ENCODE data around the gene NDUFAF8.
"Not testable (repeated sequence)": the region's sequence is repeated elsewhere in the genome, so short reads cannot be mapped to it uniquely, and the experiment has no call there.

NDUFAF8 gene

DNA sequence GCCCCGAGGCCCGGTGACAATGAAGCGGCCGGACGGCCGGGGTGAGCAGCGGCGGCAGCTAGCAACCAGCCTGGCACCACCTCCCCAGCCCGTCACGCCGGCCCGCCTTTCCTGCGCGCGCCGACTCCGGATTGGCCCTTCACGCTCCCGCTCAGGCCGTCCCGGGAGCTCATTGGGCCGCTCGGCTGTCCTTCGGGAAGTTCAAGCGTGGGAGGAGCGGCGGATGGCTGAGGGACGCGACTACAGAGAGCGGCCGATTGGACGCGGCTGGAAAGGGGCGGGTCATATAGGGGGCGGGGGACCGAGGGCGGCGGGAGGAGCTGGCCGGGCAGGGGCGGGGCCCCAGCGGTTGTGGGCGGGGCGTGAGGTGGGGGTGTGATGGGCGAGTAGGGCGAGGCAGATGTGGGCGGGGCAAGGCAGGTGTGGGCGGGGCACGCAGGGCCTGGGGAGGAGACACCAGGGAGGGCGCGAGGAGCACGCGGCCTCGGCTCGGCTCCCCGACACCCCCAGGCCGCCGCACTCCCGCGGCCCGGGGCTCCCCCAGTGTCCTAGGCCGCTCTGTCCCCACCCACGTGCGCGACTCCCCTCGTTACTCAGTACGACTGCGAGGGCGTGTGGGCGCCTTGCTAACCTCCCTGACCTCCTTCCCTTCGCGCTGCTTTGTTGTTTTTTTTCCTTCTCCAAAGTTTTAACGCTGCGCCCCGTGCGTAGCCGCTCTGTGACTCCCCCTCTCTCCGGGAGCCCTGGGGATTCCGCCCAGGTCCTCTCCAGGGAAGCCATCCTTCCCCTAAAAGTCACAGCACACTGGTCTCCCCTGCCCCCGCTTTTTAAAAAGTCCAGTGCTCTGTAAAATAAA is 16.0 kb upstream of the NDUFAF8 start, which contains the start of gene CEP131:
CEP131 (minus strand) TSS at position 60 of the 856 bp plus-strand sequence. CDS start 2,909 bp downstream, outside the sequence.
- peak; percentile 100 for DNase-seq (ENCODE audit: low read depth in 3 of 3)

DNA sequence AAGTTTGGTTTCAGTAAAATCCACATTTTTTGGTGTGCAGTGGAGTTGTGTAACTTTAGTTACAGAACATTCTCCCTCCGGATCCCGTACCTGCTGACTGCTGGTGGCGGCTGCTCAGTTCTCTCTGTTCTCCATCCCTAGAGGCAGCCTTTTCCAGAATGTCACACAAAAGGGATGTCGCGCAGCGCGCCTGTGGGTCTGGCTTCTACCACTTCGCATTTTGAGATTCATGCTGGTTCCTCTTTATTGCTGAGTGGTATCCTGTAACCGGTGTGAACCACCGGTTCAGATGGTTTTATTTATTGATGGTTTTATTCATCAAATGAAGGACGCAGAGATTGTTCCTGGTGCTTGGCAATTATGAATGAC is 15.4 kb upstream of the NDUFAF8 start:
- DNase-seq (ENCODE audit: low read depth in 3 of 3), result no peak

DNA sequence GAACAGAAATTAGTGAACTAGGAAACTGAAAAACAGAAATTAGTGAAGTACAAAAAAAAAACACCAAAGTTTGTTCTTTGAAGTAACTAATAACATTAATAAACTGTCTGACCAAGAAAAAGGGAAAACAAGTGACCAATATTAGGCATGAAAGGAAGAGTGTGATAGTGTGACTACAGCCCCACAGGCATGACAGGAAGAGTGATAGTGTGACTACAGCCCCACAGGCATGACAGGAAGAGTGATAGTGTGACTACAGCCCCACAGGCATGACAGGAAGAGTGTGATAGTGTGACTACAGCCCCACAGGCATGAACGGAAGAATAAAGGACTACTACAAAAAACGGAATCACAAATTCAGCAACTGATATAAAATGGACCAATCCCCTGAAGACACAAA is 11.5 kb upstream of the NDUFAF8 start:
- not testable (repeated sequence) for DNase-seq (ENCODE audit: low read depth in 3 of 3)

DNA sequence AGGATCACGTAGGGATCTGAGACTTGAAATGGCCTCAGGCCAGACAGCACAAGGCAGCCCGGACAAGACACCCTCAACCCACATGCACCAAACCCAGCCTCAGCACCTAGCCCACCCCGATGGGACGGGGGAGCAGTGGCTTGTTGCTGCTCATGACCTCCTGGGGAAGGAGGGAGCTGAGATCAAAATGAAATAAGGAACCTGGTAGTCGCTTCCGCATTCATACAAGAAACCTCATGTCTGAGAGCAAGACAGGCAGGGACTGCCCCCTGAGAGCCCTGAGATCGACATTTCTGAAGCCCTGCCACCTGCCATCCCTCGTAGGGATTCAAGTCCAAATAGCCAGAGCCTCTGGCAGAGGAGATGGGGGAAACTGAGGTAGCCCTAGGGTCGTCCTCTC is 10.7 kb upstream of the NDUFAF8 start:
- DNase-seq (ENCODE audit: low read depth in 3 of 3), result no peak

DNA sequence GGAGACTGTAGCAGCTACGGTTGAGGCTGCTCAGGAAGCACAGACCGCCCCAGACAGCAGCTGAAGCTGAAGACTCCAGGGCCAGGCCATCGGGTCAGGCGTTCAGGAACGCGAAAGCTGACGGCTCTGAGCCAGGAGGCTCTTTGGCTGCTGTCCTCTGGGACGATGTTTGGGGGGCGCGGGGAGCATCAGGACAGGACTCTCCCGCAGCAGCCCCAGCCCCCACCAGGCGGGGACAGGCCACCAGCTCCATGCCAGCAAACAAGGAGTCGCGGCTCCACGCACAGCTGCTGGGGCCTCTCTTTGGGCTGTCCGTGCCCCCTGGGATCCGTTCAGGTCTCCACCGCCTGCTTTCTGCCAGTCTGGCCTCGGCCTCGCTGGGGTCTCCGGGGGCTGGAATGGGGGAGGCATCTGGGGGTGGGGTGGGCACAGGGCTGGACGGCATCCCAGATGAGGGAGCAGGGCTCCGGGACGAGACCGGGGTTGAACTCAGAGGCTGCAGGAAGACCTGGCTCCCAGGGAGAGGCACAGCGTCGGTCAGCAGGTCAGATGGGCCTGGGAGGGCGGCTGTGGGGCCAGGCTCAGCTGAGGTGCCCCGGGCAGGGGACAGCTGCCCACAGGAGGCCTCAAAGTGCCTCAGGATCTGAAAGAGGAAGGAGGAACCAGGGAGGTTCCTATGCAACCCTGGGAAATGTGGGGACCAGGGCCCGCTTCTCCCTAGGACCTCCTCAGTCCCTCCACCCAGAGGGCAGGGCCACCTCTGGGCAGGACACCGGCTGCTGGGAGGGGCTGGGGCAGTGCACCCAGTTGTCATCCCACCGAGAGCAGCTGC is 10.1 kb upstream of the NDUFAF8 start:
- no peak for DNase-seq (ENCODE audit: low read depth in 3 of 3)

DNA sequence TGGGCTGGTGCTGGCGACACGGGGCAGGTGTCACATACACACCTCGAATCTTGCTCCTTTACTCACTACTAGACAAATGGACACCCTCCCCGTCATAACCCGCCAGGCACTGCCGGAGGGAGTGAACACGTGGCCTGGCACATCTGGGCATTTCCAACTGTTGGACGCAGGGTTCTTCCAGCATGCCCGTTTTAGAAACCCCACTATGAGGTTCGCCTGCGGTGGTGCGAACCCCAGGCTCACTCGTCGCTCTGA is 9.5 kb upstream of the NDUFAF8 start:
- DNase-seq (ENCODE audit: low read depth in 3 of 3), result no peak

DNA sequence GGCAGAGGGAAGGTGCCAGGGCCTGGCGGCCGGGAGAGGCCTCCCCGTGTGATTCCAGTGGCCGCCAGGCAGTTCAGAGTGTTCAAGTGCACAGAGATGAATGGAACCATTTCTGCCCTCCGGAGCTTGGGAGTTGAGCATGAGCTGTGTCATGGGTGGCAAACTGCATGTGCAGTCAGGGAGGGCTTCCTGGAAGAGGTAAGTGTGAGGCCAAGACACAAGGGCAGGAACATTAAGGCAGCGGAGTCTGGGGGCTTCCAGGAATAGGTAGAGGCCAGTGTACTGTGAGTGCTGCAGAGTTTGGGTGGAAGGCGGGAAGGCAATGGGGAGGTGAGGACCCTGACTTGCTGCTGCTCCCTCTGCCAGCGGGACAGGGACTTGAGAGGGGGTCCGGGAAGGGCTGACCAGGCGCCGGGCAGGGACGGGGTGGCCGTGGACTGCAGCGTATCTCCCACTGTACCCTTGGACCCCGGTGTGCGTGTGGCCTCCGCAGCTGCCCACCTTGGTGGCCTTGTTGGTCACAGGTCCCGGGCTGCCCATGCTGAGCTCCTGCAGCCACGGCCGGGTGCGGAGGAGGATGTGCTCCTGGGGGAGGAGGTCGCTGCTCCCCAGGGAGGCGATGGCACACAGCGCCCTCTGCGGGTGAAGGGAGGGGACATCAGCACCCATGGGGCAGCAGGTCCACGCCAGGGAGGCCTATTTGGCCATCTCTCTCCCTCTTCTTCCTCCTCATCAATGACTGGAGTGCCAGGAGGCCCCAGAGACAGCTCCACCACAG is 8.9 kb upstream of the NDUFAF8 start:
- DNase-seq (ENCODE audit: low read depth in 3 of 3), result no peak

DNA sequence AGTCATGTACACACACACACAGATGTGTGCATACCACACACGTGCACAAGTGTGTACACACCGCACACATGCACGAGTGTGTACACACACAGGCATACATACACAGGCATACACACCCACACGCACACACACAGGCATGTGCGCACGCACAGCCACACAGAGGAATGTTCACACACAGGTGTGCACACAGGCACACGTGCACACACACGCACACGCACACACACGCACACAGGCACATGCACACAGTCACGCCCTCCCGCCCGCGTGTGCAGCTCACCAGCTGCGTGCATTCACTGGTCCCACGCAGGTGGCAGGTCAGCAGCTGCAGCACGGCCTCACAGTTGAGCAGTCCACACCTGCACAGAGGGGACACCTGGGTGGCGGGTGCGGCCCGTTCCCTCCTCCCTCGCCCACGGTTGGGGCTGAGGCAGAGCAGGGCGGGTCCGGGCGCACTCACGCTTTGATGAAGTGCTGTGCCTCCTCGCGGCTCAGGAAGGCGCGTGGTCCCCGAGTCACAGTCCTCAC is 7.9 kb upstream of the NDUFAF8 start:
- no peak for DNase-seq (ENCODE audit: low read depth in 3 of 3)

DNA sequence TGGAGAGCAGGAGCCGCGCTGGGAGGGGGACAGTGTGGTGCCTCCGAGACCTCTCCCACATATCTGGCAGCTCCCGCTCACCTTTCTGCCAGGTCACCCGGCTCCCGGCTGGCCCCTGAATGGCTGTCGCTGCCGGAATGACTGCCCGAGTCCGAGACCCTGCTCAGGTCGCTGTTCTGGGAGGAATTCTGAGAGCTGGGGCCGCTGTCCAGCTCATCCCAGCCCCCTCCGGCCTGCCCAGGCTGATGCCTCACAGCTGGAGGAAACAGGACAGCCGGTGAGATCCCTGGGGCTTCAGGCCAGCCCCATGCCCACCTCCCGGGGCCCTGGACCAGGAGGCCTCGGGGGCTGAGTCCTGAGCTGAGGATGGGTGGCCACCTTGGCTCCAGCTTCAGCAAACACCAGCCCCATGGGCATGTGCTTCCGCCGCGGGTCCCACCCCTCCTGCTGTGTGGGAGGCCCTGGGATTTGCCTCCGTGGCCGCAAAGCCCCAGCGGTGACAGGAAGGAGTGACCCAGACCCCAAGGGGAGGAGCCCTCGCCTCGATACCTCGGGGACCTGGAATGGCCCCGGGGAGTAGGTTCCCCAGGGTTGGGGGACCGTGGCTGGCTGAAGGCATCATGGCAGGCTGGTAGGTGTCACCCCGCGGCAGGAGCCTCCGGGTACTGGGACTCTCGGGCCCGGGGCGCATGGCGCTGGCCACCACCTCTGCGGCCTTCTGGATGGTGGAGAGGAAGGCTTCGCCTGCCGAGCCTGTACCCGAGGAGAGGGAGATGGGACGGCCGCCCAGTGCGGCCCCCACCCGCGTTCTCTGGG is 7.1 kb upstream of the NDUFAF8 start:
- no peak for DNase-seq (ENCODE audit: low read depth in 3 of 3)

DNA sequence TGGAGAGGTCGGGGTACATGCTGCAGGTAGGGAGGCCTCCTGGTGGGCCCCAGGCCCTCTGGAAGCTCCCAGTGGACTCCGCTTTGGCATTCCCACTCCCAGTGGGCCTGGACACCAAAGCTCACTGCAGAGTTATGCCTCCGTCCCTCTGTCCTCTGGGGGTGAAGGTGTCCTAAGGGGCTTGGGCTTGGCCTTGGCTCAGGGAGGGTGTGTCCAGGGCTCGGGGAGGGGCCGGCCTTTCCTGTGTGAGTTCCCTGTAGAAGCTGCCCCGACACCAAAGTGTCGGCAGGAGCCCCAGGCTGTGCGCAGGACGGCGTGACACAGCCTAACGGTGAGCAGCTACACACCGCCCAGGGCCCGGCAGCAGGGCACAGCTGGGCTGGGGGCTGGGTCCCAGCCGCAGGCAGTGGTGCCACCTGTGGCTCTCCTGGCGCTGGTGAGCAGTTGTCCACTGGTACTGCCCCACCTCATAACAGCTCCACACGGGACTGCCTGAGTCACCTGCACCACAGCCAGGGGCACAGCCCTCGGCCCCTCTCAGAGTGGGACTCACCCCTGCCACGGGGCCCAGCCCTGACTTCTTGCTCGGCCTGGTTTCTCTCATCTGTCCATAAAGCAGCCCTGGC is 6.4 kb upstream of the NDUFAF8 start:
- no peak for DNase-seq (ENCODE audit: low read depth in 3 of 3)

DNA sequence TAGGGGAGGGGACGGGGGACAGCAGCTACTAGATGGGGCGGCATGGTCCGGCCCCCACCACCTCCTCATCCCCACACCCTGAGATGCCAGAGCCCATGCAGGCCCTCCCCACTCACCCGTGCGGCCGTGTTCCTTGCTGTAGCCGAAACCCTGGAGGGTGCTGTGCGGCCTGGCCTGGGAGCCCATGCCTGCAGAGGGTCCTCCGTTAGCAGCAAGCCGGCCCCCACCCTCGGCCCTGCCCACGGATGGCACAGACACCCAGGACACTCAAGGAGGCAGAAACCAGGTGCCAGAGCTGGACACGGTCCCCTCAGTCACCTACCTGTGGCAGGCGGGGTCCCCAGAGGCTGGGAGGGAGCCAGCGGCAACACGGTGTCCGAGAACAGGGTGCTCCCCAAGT is 5.8 kb upstream of the NDUFAF8 start:
- no peak for DNase-seq (ENCODE audit: low read depth in 3 of 3)

DNA sequence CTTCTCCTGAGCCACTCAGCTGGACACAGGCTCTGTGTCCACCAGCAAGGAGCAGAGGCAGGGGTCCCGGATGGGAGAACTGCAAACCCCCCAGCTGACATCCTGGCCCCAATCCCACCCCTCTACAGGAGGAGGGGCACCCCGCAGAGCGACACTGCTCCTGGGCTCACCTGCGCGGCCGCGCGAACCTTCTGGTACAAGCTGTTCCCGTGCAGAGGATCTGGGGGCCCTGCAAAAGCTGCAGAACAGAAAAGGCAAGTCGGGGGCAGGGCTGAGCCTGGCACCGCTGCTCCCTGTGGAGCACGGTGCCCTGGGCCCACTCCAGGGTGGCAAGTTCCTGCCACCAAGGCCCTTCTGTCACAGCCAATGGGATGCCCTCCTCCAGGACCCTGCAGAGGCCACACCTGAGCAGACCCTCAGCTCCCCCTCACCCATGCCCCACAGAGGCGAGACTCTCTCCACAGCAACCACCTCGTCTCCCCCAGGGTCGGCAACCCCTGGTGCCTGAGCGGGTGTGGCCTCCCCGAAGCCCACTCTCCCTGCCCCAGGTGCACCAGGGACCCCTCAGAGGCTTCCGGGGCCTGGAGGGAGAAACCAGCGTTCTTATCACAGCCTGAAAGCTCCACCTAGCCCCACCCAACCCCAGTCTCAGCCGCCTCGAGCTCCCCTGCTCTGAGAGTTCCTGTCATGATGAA is 5.2 kb upstream of the NDUFAF8 start:
- no peak for DNase-seq (ENCODE audit: low read depth in 3 of 3)

DNA sequence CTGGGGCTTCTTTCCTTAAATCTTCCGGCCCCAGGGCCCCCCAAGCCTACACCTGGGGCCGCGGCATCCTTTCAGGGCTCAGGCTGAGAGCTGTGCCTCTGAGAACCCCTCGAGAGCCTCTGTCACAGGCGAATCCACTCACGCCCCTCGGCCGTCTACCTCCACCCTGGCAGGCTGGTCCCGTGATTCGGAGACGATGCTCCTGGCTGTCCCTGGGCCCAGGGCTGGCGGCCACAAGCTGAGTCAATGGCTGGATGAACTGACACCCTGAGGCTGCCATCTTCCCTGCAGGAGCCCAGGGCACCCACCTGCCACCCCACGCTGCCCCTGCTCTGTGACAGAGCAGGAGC is 4.6 kb upstream of the NDUFAF8 start:
- no peak for DNase-seq (ENCODE audit: low read depth in 3 of 3)

DNA sequence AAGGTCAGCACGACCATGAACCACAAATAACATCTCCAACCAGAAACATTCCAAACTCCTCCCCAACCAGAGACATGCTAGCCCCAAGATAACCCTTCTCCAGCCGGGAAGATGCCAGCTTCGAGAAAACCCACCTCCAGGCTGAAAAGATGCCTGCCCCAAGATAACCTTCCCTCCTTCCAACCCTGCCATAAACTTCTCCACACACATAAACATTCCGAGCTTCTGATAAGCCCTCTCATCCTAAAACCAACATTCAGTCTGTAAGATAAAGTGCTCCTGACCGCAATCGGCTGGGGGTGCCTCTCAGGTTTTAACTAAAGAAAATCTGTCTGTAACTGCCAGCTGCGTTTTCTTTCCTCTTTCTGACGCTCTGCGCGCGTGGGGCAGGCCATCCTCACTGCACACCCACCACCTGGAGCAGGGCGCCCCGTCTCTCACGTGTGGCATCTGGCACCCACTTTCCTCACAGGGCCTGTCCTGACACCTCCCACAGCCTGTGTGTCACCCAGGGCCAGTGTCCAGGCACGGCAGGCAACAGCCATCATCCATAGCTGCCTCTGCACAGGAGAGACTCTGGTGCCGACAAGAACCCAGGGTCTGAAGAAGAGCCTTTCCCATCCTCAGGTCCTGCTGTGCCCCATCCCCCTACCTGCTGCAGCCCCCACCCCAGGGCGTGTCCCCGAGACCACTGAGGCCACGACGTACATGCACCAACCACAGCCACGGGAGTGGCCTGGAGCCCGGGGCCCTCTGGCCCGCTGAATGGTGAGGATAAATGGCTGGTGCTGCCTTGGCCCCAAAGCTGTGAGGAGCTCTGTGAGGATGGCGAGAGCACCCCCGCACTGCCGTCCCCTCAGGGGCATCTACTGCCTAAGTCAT is 3.9 kb upstream of the NDUFAF8 start:
- no peak for DNase-seq (ENCODE audit: low read depth in 3 of 3)

DNA sequence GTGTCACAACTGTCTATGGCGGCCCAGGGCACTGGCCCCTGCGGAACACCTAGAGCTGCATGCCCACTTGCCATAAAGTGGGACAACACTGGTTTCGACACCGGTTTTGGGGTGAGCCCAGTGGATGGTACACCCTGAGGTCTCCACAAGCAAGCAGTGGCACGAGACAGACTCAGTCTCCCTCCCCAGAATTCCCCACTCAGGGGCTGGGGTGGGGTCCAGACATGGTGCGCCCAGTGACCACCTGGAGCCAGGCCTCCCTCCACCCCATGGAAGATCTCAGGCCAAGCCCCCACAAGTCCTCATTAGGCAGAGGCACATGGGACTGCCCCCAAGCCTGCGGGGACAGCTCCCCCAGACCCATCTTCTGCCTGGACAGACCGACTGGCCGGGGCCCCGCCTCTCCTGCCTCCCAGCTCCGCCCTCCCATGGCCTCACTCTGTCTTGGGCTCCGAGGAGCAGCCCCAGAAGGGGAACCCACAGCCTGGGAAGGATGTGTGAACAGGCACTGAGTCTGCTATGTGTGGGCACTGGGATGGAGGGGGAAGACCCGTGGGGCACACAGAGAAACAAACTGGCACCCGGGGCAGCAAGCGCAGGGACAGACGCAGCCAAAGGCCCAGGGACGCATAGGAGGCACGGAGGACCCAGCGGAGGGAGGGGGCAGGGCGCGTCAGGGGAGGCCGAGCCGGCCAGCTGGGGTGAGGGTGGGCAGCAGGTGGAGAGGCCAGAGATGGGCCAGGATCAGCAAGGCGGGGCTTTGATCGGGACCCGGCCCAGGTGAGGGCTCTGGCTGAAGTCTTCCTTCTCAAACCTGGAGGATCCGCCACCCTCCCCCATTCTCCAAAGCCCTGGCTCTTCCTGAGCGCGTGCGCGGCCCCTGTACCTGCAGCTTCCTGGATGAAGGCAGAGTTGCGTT is 3.0 kb upstream of the NDUFAF8 start:
- DNase-seq (ENCODE audit: low read depth in 3 of 3), result no peak

DNA sequence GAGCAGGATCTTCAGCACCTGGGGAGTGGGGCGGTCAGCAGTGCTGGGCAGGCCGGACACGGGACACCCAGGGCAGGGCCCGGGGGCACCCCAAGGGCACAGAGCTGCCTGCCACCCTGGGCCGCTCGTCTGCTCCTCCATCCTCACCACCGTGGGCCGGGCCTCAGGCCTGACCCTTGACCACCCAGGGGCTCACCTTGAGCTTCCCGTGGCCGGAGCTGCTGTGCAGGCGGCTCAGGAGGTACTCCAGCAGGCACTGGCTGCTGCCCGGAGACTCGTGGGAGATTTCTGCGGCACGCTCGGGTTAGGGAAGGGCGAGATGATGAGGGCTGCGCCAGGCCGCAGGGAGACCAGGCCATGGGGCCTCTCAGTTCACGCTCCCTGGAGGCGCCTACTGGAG is 2.3 kb upstream of the NDUFAF8 start:
- DNase-seq (ENCODE audit: low read depth in 3 of 3), result no peak

DNA sequence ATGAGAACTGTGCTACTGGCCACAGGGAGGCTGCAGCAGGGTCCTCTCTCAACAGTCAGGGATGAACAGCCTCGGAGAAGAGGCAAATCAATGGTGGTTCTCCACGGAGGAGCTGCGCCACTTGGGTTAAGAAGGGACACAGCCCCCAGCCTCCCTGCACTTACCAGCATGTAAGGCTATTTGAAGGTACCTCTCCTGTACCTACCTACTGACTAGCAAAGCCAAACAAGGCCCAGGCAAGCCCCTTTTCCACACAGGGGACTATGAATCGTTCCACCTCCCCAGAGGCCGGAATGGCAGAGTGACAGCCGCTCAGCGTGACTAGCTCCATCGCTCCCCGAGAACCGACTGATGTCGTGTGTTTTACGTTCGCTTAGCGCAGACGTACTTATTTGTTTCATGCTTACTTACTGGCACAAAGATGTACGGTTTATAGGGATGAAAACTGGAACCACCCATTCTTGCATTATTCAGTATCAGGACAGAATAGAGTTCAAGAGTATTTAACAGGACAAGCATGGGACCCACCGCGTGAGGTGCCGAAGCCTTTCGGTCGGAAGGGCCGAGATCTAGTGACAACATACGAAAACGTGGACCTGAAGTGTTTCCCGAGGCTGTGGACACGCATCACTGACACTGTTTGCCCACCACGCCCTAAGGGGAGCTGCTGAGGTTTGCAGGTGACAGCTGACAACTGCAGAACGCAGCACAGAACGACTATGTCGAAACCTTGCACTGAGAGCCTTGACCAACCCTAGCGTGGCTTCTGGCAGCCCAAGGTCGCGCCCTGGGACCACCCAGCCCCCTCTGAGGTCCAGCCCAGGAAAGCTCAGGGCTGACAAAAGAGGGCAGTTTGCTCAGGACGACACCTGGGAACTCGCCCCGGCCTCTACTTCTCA is 1.3 kb upstream of the NDUFAF8 start:
- DNase-seq (ENCODE audit: low read depth in 3 of 3), result no peak

All from stimulated activated CD4-positive, alpha-beta T cell treated with anti-CD3 and anti-CD28 coated beads, TNF-alpha, amount 100 ng/mL, for 4 hours (primary cell).